Stimulated activated CD4-positive, alpha-beta T cell treated with anti-CD3 and anti-CD28 coated beads, TNF-alpha, amount 100 ng/mL, for 24 hours (primary cell): ENCODE results near the gene SHISAL1.
"Not testable (repeated sequence)": the region's sequence is repeated elsewhere in the genome, so short reads cannot be mapped to it uniquely, and the experiment has no call there.

Source experiments
- DNase-seq, 3 experiments: peaks; one replicate each; pipeline ENCODE4 v3.0.0-alpha.2; 2020; ENCODE audit warnings: low read depth in 3 of 3

SHISAL1 gene

DNA sequence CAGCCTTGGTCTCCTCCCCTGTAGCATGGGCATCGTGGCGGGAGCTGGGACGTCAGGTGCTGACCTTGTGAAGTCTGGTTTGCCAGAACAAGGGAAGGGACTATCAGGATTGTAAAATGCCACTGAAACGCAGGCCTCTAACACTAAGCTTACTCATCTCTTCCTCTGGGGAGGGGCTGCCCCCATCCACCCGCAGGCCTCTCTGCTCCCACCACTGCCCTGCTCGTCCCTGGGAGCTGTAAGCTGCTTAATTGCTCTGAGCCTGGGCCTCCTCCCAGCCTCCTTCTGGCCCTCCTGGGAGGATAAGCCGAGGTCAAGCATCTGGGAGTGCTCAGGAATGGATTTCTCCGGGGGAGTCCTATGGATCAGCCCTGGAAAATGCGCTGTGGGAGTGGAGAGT lies 8.4 kb downstream of the SHISAL1 start:
- no peak for DNase-seq

DNA sequence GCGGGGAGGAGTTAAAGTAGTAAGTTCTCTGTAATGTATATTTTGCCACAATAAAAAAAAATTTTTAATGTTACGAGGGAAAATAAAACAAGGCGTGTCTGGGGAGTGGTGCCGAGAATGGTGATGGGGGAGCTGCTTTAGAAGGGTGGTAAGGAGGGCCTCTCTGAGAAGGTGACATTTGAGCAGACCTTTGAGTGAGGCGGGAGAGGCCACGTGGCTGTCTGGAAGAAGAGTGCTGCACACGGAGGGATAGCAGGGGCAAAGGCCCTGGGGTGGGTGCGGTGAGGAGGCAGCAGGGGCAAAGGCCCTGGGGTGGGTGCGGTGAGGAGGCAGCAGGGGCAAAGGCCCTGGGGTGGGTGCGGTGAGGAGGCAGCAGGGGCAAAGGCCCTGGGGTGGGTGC lies 10.4 kb downstream of the SHISAL1 start:
- not testable (repeated sequence) for DNase-seq

DNA sequence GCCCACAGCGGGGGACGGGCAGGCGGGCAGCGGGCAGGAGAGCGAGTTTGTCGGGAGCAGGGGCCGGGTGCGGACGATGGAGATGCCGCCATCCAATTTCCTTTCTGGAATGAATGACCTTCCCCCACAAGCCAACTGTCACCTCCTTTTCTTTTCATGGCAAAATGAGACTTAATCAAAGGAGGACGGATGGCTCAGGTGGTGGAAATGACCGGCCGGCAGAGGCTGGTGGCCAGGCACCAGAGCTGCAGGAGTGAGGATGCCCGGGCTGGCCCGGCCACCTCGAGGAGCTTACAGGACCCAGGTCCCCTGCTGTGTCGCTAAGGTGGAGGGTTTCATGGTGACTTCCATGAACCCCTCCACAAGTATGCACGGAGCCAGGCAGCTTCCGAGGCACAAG lies 11.7 kb downstream of the SHISAL1 start:
- DNase-seq, result no peak

DNA sequence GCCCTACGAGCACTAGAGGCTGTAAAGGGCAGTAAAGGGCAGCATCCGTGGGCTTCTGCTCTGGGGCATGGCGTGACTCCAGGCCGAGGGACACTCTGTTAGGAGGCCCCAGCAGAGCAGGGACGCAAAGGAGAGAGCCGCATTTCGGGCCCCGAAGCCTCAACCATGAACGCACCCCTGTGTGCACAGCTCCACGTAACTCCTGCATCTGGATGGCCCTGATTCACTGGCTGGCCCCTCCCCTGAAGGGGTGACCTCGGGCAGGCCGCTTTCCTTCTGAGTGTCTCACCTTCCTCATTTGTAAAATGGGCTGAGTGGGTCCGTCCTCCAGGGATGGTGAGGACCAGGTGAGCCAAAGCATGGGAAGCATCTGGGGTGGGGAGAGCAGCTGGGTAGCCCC lies 13.6 kb downstream of the SHISAL1 start:
- no peak for DNase-seq

DNA sequence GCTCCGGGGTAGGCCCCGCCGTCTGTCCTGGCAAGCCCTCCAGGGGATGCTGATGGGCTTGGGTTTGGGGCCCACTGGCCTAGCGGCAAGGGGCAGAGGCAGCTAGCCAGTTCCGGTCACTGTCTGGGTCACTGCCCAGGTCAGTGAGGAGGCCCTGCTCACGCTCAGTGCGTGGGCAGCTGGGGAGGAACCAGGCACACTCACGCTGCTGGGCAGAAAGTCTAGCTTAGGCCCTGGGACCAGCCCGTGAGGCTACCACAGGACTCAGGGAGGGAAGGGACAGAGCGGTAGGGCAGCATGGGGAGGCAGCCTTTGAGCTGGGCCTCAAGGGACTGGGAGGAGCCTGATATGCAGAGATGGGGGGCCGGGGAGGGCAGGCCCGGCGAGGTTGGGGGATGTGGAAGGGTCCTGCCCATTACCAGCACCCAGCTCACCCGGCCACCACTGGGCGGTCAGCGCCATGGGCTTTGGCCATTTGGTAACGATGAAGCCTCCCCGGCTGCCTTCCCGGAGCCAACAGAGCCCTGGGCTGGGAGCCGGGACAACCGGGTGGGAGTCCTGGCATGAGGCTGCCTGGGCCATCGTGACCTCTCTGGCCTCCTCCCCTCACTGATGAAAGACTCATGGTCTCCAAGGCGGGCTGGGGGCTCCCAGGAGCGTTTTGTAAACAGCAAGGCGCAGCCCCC lies 14.2 kb downstream of the SHISAL1 start:
- no peak for DNase-seq

DNA sequence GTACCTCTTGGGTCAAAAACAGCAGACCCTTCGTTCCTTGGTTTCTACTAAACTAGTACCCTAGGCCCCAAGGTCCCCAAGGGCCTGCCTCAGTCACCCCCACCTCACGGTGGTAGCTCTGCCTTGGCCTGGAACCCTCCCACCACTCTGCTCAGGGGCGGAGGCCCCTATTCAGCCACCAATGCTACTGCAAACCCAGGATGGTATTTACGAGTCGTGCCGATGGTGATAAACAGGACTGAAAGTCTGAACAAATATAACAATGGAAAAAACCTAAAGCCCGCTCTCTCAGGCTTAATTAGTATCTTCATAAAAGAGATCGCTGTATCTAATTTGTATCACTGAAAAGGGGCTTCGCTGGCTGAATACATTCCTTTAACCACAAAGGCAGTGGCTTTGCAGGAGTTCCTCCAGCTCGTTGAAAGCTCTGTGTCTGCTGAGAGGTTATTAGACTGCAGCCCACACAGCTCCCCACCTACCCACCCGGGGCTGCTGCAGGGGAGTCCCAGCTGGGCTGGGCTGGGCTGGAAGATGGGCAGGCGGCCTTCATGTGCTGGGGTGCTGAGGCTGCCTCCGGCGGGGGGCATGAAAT lies 15.2 kb downstream of the SHISAL1 start:
- no peak for DNase-seq

DNA sequence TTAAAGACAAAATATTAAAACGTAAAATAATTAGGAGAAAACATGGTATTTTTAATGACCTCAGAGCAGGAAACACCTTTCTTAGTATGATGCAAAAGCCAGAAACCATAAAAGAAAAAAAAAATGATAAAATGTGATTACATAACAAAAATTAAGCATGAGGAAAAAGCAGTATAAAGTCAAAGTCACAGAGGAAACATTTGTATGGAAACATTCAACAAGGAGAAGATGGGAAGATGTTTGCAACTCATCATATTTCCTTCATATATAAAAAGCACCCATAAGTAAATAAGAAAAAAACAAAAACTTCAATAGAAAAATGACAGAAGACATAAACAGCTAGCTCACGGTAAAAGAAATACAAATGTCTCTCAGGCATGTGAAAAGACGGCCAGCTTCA lies 17.3 kb downstream of the SHISAL1 start:
- DNase-seq, result no peak

DNA sequence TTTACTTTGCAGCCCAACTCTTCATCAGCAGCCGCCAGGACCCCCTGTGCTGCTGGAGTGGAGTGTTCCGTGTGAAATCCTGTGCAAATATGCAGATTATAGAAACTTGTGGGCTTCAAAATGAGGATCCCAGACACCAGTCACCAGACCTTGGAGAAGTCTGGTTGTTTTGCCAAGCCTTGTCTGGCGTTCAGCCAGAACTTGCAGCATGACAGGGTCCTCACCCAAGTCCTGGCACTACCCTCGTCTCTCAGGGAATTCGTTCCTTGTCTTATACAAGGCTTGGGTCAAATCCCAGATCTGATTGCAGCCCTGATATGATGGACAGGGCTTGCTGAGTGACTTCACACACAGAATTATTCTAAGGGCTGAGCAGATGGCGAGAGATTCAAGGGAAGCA lies 18.9 kb downstream of the SHISAL1 start:
- no peak for DNase-seq

DNA sequence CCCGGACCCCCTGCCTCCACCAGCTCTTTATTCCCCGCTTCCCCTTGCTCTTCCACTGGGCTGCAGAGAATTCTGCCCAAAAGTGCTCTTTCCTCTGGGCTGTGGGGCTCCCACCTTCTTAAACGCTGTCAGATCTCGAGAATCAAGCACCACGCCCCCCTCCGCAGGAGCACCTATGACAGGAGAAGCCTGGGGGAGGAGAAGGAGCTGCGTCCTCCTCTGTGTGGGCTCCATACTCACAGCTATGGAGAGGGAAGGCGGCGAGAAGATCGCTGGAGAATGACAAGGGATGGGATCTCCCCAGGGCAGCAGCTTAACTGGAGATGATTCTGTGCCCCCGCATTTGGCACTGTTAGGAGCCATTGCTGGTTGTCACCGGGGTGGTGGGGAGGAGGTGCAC lies 19.7 kb downstream of the SHISAL1 start:
- no peak for DNase-seq

DNA sequence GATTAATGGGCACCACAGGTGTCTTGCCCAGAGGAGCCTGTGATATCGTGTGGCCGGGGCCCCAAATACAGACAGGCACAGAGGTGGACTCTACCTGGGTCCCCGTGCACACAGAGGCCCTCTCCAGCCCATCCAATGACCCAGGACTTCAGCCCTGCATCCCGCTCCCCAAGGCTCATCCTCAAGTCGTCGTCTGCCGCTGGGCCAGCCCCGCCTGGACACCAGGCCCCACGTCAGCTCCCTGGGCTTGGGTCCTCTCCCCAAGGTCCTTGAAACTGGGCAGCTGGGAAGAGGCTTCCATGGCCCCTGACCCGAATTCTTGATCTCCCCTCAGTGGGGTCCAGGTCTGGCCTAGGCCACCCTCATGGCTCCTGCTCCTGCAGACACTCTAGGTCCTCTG lies 20.2 kb downstream of the SHISAL1 start:
- no peak for DNase-seq

DNA sequence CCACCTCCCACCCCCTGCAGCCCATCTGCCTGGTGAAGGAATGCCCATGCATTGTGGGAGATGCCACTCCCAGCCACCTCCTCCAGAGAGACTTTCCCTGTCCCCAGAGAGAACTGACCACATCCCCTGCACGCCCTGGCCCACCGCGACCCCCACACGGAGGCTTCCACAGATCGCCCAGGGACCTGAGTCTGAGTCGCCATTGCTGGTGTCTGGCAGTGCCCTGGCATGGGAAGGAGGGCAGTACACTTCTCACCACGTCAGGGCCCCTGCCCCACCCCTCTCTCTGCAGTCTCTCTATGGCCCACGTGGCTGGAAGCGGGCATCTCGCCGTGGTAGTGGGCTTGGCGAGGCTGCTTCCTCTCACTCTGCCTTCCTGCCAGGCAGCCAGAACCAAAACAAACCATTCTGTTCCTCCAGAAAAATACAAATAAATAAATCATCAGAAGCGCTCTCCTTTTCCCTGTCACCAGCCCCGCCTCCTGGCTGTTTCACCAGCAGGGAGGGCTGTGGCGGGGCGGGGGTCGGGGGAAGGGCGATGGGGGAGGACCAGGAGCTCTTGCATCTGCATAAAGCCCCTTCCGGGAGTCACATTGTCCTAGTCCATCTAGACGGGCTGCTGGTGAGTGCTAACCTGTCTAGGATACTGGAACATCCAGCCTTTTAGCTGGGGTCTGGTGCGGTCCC lies 20.9 kb downstream of the SHISAL1 start:
- no peak for DNase-seq

DNA sequence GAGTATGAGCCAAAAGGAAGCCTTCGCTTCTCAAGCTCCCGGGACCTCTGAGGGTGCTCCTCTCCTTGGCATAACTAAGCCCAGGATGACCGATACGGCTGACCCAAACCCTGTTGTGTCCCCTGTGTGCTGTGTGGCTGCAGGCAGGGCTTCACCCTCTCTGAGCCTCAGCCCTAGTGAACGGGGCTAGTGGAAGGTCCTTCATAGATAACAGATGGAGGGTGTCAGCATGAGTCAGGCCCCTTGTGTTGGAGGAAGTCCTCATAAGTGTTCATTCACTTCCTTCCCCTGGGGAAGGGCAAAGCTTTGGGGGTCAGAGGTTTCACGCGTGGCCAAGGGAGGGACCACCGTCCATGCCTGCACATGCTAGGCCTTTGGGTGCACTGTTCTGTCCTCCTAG lies 21.5 kb downstream of the SHISAL1 start:
- no peak for DNase-seq

DNA sequence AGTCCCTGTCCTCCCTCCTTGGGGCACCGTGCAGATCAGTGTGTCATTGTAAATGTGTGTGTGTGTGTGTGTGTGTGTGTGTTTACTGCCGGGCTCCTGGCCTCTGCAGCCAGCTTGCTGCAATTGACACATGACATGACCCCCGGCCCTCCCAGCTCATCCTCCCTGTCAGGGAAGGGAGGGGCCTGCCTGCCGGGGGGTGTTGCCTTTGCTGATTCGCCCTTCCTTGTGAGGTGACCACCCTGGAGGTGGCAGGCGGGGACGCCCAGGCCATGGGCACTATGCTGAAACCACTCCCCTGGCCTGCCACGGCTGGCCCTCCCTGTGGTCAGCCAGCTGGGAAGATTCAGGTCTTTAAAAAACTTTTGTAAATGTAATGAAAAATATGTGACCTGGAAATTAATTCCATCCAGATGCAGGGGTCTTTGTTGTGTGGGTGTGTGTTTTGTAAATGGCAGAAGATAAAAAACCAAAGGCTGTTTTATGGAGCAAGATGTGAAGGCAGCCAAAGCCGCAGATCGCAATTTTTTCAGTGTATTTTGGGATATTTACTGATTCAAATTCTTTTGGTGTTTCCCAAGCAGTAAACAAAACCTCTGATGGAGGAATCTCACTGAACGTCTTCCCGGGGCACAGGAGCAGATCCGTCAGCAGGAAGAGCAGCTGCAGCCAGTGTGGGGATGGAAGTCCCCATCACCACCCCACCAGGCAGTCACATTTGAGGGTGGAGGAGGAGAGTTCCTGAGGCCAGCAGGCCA lies 23.2 kb downstream of the SHISAL1 start:
- no peak for DNase-seq

DNA sequence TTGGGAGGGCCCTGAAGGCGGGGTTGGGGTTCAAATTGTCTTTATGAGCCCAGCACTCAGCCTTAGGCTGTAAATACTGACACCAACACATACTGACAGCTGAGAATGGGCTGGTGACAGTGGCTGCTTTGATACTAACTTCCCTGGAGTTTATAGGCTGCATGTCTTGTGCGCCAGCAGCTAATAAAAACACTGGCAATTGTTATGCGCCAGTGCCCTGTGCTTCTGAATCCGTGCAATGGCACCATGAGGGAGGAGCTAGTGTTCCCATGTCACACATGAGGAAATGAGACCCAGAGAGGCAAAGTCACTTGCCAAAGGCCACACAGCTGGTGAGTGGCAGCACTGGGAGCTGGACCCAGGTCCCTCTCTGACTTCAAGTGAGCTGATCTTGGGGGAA lies 23.8 kb downstream of the SHISAL1 start:
- DNase-seq, result no peak

DNA sequence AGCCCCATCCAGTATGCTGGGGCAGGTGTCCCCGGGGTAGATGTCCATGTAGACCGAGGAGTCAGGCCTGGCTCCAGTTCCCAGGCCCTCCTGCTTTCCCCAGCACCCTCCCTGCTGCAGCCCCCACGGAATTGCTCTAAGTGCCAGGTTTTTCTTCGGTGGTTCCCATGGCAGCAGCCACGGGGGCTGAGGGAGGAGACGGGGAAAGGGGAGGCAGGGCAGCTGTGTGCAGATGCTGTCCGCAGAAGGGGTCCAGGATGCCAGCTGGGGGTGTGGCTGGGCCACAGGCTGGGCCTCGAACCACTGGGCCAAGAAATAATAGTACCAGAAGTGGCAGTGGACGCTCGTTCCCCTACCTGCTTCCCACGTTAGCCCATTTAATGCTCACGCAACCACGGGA lies 25.0 kb downstream of the SHISAL1 start:
- no peak for DNase-seq

DNA sequence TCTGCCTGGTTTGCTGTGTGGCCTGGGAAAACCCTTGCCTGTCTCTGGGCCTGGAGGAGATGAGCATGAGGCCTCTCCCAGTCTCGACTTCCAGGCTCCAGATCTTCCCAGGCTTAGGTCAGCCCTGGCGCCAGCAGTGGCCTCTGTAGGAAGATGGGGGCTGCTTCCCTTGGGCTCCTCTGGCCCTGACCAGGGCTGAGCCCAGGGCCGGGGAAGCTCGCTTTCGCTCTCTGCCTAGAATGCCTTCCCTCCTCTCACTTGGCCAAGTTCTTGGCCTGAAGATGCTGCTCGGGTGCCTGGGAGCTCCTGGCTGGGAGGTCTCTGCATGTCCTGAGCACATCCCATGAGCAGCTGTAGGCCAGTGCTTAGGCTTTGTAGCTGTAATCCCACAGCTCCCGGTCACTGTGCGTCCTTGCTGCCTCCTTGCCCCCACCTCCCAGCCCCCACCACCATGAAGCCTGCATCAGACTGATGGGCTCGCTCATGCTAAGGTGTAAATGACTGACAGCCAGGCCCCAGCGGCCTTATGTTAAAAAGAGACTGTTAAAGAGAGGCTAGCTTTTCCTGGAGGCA lies 25.5 kb downstream of the SHISAL1 start:
- no peak for DNase-seq

DNA sequence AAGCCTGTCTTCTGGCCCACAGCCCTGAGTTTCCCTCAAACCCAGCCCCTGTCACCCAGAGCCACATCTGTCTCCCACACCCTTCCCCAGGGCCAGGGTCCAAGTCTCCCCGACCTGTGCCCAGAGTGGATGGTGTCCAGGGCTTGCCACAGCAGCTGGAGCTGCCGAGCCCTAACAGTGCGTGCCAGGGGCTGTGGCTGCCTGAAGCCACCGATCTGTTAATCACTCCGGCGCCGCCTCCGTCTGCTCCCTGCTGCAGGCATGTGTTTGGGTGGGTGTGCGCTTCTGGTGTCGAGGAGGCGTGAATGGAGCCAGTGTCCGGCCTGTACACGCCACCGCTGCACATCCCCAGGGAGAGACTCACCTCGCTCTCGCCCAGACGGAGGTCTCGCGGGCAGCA lies 26.1 kb downstream of the SHISAL1 start:
- no peak for DNase-seq

DNA sequence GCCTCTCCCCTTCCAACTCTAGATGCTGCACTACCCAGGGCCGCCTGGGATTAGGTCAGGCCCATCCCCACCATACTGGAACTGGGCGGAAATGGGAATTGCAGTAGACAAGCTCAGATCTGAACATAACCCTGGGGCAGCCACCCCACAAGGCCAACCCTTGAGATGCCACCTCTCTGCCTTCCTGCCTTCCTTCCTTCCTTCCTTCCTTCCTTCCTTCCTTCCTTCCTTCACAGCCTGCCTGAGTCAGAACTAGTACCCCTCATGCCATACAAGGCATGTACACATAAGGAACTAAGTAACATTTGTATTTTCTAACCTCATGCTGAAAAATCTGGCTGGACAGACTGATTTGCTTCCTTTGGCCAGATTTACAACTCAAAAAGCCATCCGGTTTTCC lies 28.0 kb downstream of the SHISAL1 start:
- no peak for DNase-seq

DNA sequence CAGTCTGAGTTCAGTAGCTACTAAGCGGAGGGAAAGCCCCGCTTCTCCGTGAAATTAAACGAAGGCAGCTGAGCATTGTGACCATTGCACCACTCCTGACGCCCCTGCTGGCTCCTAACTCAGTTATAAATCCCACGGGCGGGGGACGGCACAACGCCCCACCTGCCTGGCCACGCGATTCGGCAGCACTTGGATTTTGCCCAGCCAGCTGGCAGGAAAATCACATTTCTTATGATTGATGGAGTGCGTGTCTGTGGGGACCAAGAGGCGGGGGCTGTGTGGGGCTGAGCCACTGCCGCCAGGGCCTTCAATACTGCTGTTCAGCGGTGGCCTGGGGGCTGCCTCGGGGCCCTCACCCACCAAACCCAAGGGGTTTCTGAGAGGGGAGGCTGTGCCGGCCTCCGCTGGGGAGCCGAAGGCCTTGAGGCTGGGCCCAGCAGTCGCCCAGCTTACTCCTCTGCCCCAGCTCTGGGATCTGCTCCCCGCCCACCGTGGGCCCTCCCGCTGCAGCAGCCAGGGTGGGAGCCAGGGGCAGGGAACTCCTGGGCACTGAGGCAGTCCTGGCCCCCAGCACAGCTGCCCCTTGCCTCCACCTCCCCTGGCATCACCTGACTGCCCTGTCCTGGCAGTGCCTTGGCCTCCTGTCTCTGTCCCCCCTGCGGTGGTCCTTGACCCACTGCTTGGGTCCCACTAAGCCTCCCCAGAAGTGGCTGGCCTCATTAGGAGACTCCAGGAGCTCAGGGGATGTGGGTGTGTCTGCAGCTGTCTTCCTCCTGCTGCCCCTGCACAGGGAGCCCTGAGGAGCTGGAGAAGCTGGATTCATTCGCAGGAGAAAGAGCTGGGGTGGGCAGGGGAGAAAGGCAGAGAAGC lies 30.7 kb downstream of the SHISAL1 start:
- no peak for DNase-seq

DNA sequence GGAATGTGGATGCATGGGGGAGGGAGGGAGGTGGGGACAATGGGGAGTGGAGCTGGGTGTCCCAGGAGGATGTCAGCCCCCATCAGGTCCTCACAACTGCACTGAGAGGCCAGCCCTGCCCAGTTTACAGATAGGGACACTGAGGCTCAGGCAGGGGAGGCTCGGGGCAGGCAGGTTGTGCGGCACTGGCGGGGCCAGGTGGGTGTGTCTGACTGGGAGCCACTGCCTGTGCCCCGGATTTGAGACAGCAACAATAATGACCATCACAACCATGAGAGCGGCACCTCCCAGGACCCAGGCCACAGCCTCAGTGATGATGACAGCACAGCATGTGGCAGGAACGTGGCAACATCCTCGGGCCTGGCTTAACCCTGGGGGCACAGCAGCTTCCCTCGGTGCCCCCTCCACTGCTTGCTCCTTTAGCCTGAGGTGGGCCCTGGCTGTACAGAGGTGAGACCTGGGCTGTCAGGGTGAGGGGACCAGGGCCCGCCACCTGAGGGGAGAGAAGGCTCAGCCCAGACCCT lies 32.0 kb downstream of the SHISAL1 start:
- DNase-seq, result no peak

DNA sequence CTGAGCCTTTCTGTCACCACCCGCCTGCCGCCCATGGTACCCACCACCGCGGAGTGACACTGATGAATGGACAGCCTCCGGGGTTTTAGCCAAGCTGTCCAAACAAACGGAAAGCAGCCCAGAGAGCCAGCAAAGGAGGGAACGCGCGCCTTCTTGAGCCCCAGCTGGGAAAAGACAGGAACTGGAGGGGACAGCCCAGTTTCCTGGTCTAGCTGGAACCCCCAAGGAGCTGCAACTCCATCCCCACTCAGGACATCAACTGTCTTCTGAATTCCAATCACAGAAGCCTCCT lies 33.7 kb downstream of the SHISAL1 start:
- DNase-seq, result no peak
